GM19099 (cell line): ENCODE data around the gene METTL9.

Source experiments
- POLR2A ChIP-seq: IDR thresholded peaks from 3 replicates; pipeline ENCODE4 v1.6.1; 2011; ENCODE audit warnings: low read depth; ENCODE audit not compliant: insufficient read length; ENCODE audit errors: extremely low read depth

The METTL9 gene

GRCh38 chr16:21704733-21705132, 105.4 kb downstream of the METTL9 start:
- TF ChIP-seq POLR2A = no peak
